ENCODE data around the gene PCDHB11. TPM values are rescaled to one million over a fixed set of nuclear protein-coding genes. Genes with fewer than 3 reads are reported as not detected.

PCDHB11 gene
- total RNA-seq, 4 donors from 2014 or later, result 0.99 to 5.4 (median 3.0) TPM

GRCh38 chr5:141250576-141250975 lies 51.1 kb downstream of the PCDHB11 start:
- peaks cover 9 to 100% (median 10%) of the 10 kb centered on the region in 3 donors for H3K9me3 ChIP-seq
- peaks cover 0 to 18% of the 10 kb centered on the region in 2 donors for H3K36me3 ChIP-seq
- no peaks in the 10 kb centered on the region for H3K27me3 ChIP-seq
- no peak overlapping the region for H3K4me3 ChIP-seq
- no peak for TF ChIP-seq CTCF (IDR thresholded peaks at IDR 0.05)
- no peak for TF ChIP-seq POLR2AphosphoS5 (IDR thresholded peaks at IDR 0.05)
- no peak for TF ChIP-seq POLR2A (IDR thresholded peaks at IDR 0.05)
- no peak for ATAC-seq
- no peak overlapping the region for H3K27ac ChIP-seq
- no peaks in the 10 kb centered on the region for H3K4me1 ChIP-seq

Other genes starting within 250 kb of the PCDHB11 start
- gene PCDHAC2, start 233.2 kb upstream of the PCDHB11 start, total RNA-seq, result 10 to 100 TPM in 3 of 4 donors, 1 to 10 TPM in 1; 1.6 to 25.9 (median 13.9) TPM
- gene PCDHB1, start 148.3 kb upstream of the PCDHB11 start, total RNA-seq, result under 1 TPM in 2 of 4 donors, not detected in 2; 0.05 to 0.13 TPM
- 1 to 10 TPM; 1.4 to 3.0 (median 1.9) TPM for gene PCDHB2, start 105.0 kb upstream of the PCDHB11 start, total RNA-seq
- gene PCDHB3, start 99.2 kb upstream of the PCDHB11 start, total RNA-seq, result 1 to 10 TPM in 3 of 4 donors, under 1 TPM in 1; 0.78 to 2.3 (median 2.0) TPM
- gene PCDHB4, start 77.8 kb upstream of the PCDHB11 start, total RNA-seq, result 1 to 10 TPM; 2.8 to 5.6 (median 4.8) TPM
- 1 to 10 TPM; 3.2 to 8.6 (median 5.8) TPM for gene PCDHB5, start 64.4 kb upstream of the PCDHB11 start, total RNA-seq
- gene PCDHB6, start 49.6 kb upstream of the PCDHB11 start, total RNA-seq, result 1 to 10 TPM; 1.0 to 2.0 (median 1.5) TPM
- gene PCDHB7, start 27.0 kb upstream of the PCDHB11 start, total RNA-seq, result 1 to 10 TPM; 1.7 to 3.0 (median 2.4) TPM
- gene PCDHB8, start 21.8 kb upstream of the PCDHB11 start, total RNA-seq, result 1 to 10 TPM in 3 of 4 donors, under 1 TPM in 1; 0.27 to 1.5 (median 1.2) TPM
- 1 to 10 TPM; 4.4 to 5.2 (median 4.8) TPM for gene PCDHB16, start 17.2 kb upstream of the PCDHB11 start, total RNA-seq
- gene PCDHB9, start 12.5 kb upstream of the PCDHB11 start, total RNA-seq, result 10 to 100 TPM in 1 of 4 donors, 1 to 10 TPM in 3; 1.9 to 10.9 (median 3.0) TPM
- gene PCDHB10, start 7.3 kb upstream of the PCDHB11 start, total RNA-seq, result 1 to 10 TPM; 3.0 to 6.4 (median 4.1) TPM
- 1 to 10 TPM in 3 of 4 donors, under 1 TPM in 1; 0.67 to 5.1 (median 3.4) TPM for gene PCDHB12, start 9.1 kb downstream of the PCDHB11 start, total RNA-seq
- gene PCDHB13, start 14.3 kb downstream of the PCDHB11 start, total RNA-seq, result 10 to 100 TPM in 1 of 4 donors, 1 to 10 TPM in 3; 2.7 to 11.7 (median 6.1) TPM
- 10 to 100 TPM in 1 of 4 donors, 1 to 10 TPM in 3; 5.4 to 12.8 (median 7.8) TPM for gene PCDHB14, start 23.7 kb downstream of the PCDHB11 start, total RNA-seq
- gene PCDHB15, start 45.8 kb downstream of the PCDHB11 start, total RNA-seq, result 1 to 10 TPM; 3.2 to 6.6 (median 4.1) TPM
- 1 to 10 TPM in 2 of 4 donors, not detected in 2; 1.2 to 3.1 TPM for gene SLC25A2, start 104.4 kb downstream of the PCDHB11 start, total RNA-seq
- 10 to 100 TPM; 58.7 to 75.9 (median 61.4) TPM for gene TAF7, start 121.2 kb downstream of the PCDHB11 start, total RNA-seq
- gene PCDHGA1, start 130.9 kb downstream of the PCDHB11 start, total RNA-seq, result 1 to 10 TPM in 2 of 4 donors, under 1 TPM in 2; 0.67 to 1.3 (median 1.1) TPM
- gene PCDHGA2, start 139.1 kb downstream of the PCDHB11 start, total RNA-seq, result 1 to 10 TPM; 3.2 to 5.6 (median 4.4) TPM
- gene PCDHGA3, start 144.2 kb downstream of the PCDHB11 start, total RNA-seq, result 1 to 10 TPM; 1.3 to 5.7 (median 2.8) TPM
- gene PCDHGB1, start 150.5 kb downstream of the PCDHB11 start, total RNA-seq, result 1 to 10 TPM; 2.0 to 9.5 (median 4.2) TPM
- 10 to 100 TPM in 1 of 4 donors, 1 to 10 TPM in 3; 2.4 to 12.0 (median 6.3) TPM for gene PCDHGA4, start 155.4 kb downstream of the PCDHB11 start, total RNA-seq
- gene PCDHGB2, start 160.4 kb downstream of the PCDHB11 start, total RNA-seq, result 10 to 100 TPM in 1 of 4 donors, 1 to 10 TPM in 3; 2.7 to 15.6 (median 4.1) TPM
- 10 to 100 TPM in 1 of 4 donors, 1 to 10 TPM in 3; 2.6 to 12.5 (median 4.8) TPM for gene PCDHGA5, start 164.5 kb downstream of the PCDHB11 start, total RNA-seq
- 1 to 10 TPM; 1.5 to 10.0 (median 4.7) TPM for gene PCDHGB3, start 170.6 kb downstream of the PCDHB11 start, total RNA-seq
- gene PCDHGA6, start 174.3 kb downstream of the PCDHB11 start, total RNA-seq, result 10 to 100 TPM in 1 of 4 donors, 1 to 10 TPM in 3; 2.0 to 11.1 (median 5.7) TPM
- gene PCDHGA7, start 183.1 kb downstream of the PCDHB11 start, total RNA-seq, result 10 to 100 TPM in 1 of 4 donors, 1 to 10 TPM in 3; 2.7 to 14.3 (median 7.6) TPM
- 10 to 100 TPM in 1 of 4 donors, 1 to 10 TPM in 3; 3.1 to 14.8 (median 6.0) TPM for gene PCDHGB4, start 188.1 kb downstream of the PCDHB11 start, total RNA-seq
- gene PCDHGA8, start 193.0 kb downstream of the PCDHB11 start, total RNA-seq, result 1 to 10 TPM; 3.0 to 6.8 (median 3.6) TPM
- gene PCDHGB5, start 198.3 kb downstream of the PCDHB11 start, total RNA-seq, result 10 to 100 TPM in 2 of 4 donors, 1 to 10 TPM in 2; 4.0 to 12.9 (median 9.8) TPM
- 1 to 10 TPM; 3.3 to 8.6 (median 5.9) TPM for gene PCDHGA9, start 203.2 kb downstream of the PCDHB11 start, total RNA-seq
- 10 to 100 TPM in 1 of 4 donors, 1 to 10 TPM in 3; 5.7 to 11.7 (median 6.5) TPM for gene PCDHGB6, start 208.4 kb downstream of the PCDHB11 start, total RNA-seq
- gene PCDHGA10, start 213.4 kb downstream of the PCDHB11 start, total RNA-seq, result 1 to 10 TPM; 2.9 to 8.2 (median 4.7) TPM
- 10 to 100 TPM; 12.3 to 19.3 (median 15.3) TPM for gene PCDHGB7, start 218.1 kb downstream of the PCDHB11 start, total RNA-seq
- 10 to 100 TPM in 1 of 4 donors, 1 to 10 TPM in 3; 1.9 to 12.3 (median 3.9) TPM for gene PCDHGA11, start 221.4 kb downstream of the PCDHB11 start, total RNA-seq
- gene PCDHGA12, start 230.9 kb downstream of the PCDHB11 start, total RNA-seq, result 10 to 100 TPM in 1 of 4 donors, 1 to 10 TPM in 3; 5.3 to 15.4 (median 9.8) TPM